Ammon's horn (tissue), 1 donor: ENCODE measurements around the gene ALKBH6.

Experiments used
- DNase-seq: peaks from one replicate; pipeline ENCODE4 v3.0.0-alpha.2; 2016; ENCODE audit warnings: low spot score

The ALKBH6 gene

GRCh38 chr19:36030264-36031148 is 16.5 kb upstream of the ALKBH6 start:
- DNase-seq, result peak; percentile 40

DNA sequence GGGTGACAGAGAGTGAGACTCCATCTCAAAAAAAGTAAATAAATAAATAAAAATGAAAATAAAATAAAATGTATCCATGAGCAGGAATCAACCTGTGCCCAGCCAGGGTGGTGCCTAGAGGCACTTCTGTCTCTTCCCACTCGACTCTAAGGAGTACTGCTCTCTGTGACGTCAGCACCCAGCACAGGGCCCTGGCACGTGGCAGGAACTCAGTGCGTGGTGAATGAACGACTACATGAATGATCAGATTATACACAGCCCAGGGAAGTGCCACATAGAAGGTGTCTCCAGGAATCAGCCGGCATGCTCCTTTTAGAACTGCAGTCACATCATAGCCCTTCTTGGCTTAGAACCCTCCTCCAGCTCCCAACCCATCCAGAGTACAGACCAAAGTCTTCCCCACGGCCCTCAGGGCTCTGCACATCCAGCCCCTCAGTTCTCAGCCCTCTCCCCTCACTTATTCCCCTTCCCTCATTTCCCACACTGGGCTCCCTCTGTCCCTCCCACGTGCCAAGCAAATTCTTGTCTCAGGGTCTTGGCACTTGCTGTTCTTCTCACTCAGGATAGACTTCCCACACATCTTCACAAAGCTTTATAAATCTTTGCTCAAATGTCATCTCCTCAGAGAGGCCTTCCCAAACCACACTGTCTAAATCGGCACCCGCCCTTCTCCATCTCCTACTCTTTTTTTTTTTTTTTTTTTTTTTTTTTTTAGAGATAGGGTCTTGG is 14.5 kb upstream of the ALKBH6 start:
- peak; percentile 25 for DNase-seq

GRCh38 chr19:36027696-36028095 is 13.7 kb upstream of the ALKBH6 start:
- no peak for DNase-seq

GRCh38 chr19:36026091-36026876 is 12.3 kb upstream of the ALKBH6 start:
- no peak for DNase-seq

GRCh38 chr19:36025541-36025940 is 11.5 kb upstream of the ALKBH6 start:
- no peak for DNase-seq

GRCh38 chr19:36023432-36023831 is 9.4 kb upstream of the ALKBH6 start:
- no peak for DNase-seq

- no peak for DNase-seq
Measured at GRCh38 chr19:36019061-36019670, 5.2 kb upstream of the ALKBH6 start.

GRCh38 chr19:36013280-36014011 is 567 bp downstream of the ALKBH6 start:
- peak; percentile 11 for DNase-seq

DNA sequence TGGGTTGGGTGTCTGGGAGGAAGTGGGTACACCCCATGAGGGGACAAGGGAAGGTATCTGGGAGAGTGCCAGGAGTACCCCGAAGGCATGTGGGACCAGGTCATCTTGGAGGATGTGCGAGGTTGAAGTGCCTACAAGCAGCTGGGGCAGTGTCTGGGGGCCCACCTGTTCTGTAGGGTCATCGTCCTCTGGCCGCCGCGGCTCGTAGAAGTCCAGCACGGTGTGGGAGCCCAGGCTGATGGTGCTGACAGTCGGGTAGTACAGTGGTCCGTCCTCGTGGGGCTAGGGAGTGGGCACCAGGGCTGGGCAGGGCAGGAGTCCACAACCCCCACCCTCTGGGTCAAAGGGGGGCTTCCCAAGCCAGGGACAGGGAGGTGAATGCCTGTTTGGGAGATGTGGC is 3.6 kb downstream of the ALKBH6 start:
- no peak for DNase-seq

DNA sequence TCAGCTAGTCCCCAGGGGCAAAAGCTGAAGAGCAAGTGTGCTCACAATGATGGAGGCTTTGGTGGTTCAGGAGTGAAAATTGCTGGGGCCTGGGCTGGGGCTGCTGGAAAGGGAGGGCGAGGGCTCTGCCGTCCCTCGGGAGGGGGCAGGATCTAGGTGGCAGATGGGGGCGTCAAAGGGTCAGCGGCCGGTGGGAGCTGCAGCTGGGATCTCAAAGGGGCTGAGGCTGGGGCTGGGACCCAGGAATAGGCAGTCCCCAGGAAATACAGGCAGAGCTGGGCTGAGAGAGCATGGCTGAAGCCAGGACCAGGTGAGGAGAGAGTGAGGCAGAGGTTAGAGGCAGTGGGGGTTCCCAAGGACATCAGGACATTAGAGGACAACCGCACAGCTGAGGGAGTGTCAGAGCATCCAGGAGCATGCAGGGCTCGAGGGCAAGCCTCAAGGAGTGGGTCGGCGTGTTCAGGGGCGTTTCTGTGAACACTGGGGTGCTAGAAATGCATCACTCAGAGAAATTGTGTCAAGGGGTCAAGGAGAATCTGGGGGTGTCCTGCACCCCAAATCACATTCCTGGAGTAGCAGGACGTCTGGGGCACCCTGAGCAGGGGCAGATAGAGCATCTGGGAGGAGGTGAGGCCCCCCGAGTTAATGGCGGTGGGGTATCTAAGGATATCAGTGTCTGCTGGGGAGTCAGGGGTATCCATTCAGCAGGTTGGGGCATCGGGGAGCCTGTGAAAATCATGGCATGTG is 4.2 kb downstream of the ALKBH6 start:
- no peak for DNase-seq

GRCh38 chr19:36009220-36009619 is 4.8 kb downstream of the ALKBH6 start:
- peak; percentile 73 for DNase-seq

DNA sequence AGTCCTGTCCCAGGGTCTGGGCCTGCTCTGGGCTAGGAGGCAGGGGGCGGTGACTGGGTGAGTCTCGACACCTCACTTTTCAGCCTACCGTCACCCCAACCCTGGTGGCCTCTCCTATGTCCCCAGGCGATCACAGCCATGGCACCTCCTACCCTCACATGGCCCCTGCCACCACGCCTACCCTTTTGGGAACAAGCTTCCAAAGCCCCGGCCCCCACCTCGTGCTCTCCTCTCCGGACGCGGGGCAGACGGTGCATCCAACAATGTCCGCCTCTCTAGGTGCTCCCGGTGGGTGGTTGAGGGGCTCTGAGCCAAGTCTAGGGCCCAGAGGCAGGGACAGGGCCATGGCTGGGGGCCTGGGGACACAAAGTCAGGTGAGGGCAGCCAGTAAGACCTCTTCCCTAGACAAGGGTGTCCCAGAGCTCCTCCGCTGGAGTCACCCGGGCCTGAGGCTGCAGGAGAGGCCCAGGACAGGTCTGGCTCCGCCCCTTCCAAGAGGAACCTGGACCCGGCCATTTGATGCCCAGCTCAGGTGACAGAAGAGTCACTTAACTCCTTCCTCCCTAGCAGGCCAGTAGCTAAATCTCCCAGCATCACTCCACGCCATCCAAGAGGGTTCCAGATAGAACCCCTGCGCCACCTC is 5.6 kb downstream of the ALKBH6 start, which contains the start of gene SYNE4:
SYNE4 (minus strand) TSS at position 478 of the 643 bp plus-strand sequence; CDS start at position 346, 132 bp downstream.
- DNase-seq, result no peak

DNA sequence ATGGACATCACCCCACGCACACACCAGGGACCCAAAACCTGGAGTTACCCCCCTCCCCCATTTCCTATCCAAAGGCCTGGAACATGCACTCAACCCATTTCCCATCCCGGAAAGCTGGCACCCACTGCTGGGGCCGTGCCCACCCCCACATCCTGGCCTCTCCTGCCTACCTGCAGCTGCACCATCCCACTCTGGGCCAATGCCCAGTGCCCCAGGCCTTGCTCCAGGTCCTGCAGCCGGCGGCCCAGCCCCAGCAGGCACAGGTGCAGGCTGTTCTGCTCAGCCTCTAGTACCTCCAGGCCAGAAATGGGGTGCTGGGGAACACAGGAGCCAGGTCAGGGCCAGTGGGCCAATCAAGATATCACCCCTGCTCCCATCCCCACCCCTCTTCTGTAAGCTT is 7.1 kb downstream of the ALKBH6 start:
- no peak for DNase-seq

GRCh38 chr19:36003284-36003683 is 10.7 kb downstream of the ALKBH6 start:
- no peak for DNase-seq

DNA sequence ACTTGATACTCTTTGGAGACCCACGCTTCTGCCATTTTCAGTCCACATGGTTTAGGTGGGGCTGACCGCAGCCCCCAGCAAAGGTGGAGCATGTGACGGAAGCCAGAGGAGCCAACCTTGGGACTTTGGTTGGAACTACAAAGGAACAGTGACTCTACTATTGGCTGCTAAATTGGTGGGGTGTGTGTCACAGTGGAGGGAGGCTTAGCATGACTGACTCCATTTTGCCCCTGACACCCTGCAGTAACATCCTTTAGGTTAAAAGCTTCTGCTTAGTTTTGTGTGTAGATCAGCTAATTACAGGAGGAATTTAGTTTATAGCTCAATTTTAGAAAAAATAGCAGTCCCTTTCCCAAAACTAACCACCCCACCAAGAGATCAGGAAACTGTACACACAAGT is 12.4 kb downstream of the ALKBH6 start:
- no peak for DNase-seq

DNA sequence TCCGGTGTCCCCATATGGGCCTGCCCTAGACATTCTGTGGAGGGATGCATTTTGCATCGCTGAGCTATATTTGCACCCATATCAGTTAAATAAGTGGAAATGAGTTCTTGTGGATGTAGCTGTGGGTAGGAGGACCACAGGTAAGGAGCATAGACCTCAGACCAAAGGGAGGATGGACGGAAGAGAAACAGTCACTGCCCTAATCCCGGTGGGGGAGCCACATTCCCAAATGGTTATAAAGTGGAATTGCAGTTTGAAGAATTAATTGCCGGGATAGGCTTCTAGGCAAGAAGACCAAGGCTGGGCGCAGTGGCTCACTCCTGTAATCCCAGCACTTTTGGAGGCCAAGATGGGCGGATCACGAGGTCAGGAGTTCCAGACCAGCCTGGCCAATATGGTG is 17.2 kb downstream of the ALKBH6 start:
- no peak for DNase-seq

GRCh38 chr19:35995048-35995993 is 18.7 kb downstream of the ALKBH6 start, which contains the start of gene SDHAF1:
Gene SDHAF1, plus strand, starts transcription at chr19:35995188. Its CDS starts 87 bp downstream, at chr19:35995275.
- peak; percentile 99 for DNase-seq

DNA sequence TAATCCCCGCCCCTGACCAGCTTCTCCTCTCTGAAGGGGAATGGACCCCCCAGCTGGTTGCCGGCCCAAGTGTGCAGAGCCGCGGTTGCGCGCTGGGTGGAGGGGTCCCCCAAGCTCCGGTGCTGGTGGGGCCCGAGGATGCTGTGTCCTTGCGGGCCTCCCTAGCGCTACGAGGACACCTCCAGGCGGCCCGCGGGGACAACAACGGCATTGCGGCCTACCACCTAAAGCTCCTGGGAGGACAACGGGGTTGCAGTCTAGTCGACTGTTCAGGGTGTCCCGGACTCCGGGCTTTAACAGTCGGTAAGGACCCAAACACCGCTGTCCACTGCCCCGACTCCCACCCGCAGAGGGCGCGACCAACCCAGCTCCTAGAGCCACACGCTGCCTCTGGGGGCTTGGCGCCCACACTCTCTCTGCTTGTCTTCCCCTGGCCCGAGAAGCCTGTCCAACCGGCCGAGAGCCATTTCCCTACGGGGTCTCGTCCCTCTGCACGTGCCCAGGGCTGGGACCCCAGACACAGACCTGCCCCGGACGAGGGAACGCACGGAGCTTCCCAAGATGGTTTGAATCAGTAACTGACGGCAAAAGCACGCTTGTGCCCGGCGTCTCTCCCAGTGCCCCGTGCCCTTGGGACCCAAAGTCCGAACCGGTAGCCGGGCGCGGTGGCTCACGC is 20.0 kb downstream of the ALKBH6 start:
- no peak for DNase-seq
